ENCODE data around the gene TTC21A. TPM values are rescaled to one million over a fixed set of nuclear protein-coding genes. Genes with fewer than 3 reads are reported as not detected.

TTC21A gene
- total and polyA plus RNA-seq, 2 donors from 2014 or later, result 4.8 to 14.1 TPM

DNA sequence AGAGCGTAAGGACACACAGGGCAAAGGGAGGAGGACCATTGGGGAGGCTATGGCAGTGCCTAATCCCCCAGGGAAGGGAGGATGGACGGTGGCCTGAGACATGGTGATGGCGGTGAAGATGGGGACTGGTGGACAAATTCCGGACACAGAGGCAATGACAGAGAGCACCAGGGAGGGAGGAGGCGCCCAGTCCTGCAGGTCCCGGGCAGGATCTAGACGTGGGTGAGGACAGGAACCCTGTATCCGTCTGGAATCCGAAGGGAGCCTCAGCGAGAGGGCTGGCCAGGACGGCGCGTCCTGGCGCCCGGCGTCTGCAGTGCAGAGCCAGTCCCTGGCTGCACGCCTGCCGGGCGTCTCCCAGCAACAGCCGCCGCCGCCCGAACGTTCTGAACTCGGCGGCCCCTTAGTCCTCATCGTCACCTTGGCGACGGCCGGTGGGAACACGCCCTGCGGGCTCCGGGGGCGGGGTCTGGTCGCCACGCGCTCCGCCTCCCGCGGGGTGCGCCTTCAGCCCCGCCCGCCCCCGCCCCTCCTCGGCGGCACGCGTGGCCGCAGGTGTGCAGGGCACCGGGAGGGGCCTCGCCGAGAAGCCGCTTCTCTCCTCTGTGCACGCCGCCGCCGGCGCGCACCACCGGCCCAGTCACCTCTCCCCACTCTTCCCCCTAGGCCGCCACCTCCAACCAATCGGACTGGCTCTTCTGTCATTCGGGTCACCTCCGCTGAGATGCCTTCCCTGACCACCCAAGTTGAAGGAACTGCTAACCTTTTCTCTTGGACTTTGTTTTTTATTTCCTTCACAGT lies 73.3 kb downstream of the TTC21A start:
- Histone ChIP-seq H3K27ac (ENCODE audit: low read depth in 2 of 2, low read length in 2 of 2) (peak overlapping the region; percentile 65 to 72), H3K27me3 (ENCODE audit: control insufficient read depth, insufficient read depth, low read length) (no peaks in the 10 kb centered on the region), H3K9me3 (ENCODE audit: control insufficient read depth in 2 of 3, insufficient read depth in 1 of 3, low read length in 3 of 3) (no peaks in the 10 kb centered on the region), H3K4me1 (ENCODE audit: control insufficient read depth in 2 of 3, insufficient read depth in 2 of 3, low read depth in 1 of 3, low read length in 3 of 3) (peaks cover 12 to 24% (median 22%) of the 10 kb centered on the region in 3 donors), H3K4me3 (ENCODE audit: low read length in 3 of 3) (peak overlapping the region; percentile 30 to 62 (median 42)), H3K36me3 (ENCODE audit: control insufficient read depth in 2 of 3, insufficient read depth in 3 of 3, low read length in 3 of 3) (no peaks in the 10 kb centered on the region), H3K9ac (ENCODE audit: low read length in 3 of 3) (peak overlapping the region; percentile 1 to 72 (median 49))
- intact Hi-C loops (cut with DNase I), result no loop called here
- TF ChIP-seq, protein P1, sequence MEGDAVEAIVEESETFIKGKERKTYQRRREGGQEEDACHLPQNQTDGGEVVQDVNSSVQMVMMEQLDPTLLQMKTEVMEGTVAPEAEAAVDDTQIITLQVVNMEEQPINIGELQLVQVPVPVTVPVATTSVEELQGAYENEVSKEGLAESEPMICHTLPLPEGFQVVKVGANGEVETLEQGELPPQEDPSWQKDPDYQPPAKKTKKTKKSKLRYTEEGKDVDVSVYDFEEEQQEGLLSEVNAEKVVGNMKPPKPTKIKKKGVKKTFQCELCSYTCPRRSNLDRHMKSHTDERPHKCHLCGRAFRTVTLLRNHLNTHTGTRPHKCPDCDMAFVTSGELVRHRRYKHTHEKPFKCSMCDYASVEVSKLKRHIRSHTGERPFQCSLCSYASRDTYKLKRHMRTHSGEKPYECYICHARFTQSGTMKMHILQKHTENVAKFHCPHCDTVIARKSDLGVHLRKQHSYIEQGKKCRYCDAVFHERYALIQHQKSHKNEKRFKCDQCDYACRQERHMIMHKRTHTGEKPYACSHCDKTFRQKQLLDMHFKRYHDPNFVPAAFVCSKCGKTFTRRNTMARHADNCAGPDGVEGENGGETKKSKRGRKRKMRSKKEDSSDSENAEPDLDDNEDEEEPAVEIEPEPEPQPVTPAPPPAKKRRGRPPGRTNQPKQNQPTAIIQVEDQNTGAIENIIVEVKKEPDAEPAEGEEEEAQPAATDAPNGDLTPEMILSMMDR (IDR thresholded peaks at IDR 0.05; ENCODE audit: borderline replicate concordance, extremely low read depth, insufficient read depth), result no peak
- peak; percentile 90 to 98 (median 94) for DNase-seq
- no peak for FAIRE-seq

DNA sequence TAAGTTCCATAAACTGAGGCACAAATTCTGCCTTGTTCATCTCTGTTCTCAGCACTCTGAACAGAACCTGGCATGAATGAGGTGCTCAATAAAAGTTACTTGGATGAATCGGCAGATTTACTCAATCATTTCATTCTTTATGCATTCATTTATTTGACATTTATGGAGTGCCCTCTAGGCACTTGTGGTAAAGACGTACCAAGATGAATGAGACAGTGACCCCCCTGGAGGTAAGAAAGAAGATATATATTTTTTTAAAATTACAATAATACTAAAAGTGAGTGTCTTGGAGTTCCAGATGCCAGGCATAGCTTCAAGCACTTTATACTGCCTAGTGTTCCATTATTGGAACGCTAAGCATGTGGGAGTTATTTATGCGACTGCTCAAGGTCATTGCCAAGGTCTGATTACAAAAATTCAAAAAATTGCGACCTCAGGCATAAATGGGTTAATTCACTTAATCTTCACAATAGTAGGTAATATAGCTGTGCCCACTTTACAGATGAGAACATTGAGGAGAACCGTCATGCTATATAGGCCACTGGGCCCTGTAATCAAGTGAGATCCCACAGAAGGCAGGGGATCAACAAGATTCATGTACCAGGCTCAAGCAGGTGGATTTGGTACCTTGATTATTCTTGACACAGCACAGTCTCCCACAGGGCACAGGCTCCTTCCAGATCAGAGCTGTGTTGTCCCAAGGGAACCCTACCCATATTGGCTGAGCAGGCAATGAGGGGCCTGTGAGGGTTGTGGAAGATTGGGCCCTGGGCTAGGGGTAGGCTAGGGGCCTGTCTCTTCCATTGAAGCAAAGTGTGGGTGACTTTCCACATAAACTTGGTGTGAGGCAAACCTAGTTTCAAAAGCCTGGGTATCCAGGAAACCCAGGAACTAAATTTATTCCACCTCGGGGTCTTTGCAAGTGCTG lies 74.2 kb downstream of the TTC21A start:
- Histone ChIP-seq H3K27me3 (ENCODE audit: control insufficient read depth, insufficient read depth, low read length) (no peaks in the 10 kb centered on the region), H3K4me3 (ENCODE audit: low read length in 3 of 3) (peak overlapping the region in 2 of 3 donors; percentile 35 to 42), H3K9me3 (ENCODE audit: control insufficient read depth in 2 of 3, insufficient read depth in 1 of 3, low read length in 3 of 3) (no peaks in the 10 kb centered on the region), H3K4me1 (ENCODE audit: control insufficient read depth in 2 of 3, insufficient read depth in 2 of 3, low read depth in 1 of 3, low read length in 3 of 3) (peaks cover 12 to 24% (median 22%) of the 10 kb centered on the region in 3 donors), H3K36me3 (ENCODE audit: control insufficient read depth in 2 of 3, insufficient read depth in 3 of 3, low read length in 3 of 3) (no peaks in the 10 kb centered on the region), H3K9ac (ENCODE audit: low read length in 3 of 3) (peak overlapping the region in 2 of 3 donors; percentile 2 to 49), H3K27ac (ENCODE audit: low read depth in 2 of 2, low read length in 2 of 2) (peak overlapping the region; percentile 10 to 72)
- intact Hi-C loops (cut with DNase I), result no loop called here
- FAIRE-seq (no peak), DNase-seq (no peak)
- TF ChIP-seq, protein P1 (IDR thresholded peaks at IDR 0.05; ENCODE audit: borderline replicate concordance, extremely low read depth, insufficient read depth), result no peak

DNA sequence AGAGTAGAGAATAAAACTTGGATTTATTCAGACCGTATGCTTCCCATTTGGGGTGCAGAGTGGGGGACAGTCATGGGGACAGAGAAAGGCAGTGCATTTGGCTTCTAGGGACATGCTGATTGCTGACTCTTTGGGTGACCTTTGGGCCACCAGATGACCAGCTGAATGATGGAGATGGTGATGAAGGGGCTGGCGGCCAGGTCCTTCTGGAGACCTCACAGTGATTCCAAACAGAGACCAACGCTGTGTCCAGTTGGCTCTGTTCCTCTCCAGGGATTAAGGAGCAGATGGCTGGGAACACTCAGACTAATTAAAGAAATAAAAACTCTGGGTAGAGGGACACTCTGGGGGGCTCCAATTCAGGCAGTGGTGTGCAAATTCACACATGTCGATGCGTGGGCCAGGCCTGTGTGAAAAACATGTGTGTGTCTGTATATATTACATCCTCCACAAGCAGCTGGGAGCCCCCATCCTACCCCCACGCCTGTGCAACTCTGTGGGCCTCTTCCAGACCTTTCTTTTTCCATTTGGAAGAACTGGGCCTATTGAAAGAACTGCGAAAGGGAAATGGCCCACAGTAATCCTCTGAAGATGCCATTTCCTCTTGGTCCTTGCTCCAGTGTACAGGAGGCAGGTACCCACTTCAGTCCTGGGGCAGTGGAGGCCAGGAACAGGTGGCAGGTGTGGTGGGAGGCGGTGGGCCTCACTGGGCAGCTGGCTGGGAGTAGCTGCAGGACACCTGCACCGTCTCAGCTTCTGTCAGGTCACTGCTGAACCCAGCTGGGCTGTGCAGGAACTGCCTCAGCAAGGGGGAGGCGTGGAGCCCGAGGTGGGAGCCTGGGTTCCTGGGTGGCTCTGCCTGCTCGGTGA lies 76.0 kb downstream of the TTC21A start:
- DNase-seq (peak in 2 of 5 donors; percentile 10 to 36), FAIRE-seq (no peak)
- intact Hi-C loops (cut with DNase I), result no loop called here
- Histone ChIP-seq H3K9me3 (ENCODE audit: control insufficient read depth in 2 of 3, insufficient read depth in 1 of 3, low read length in 3 of 3) (no peaks in the 10 kb centered on the region), H3K4me3 (ENCODE audit: low read length in 3 of 3) (no peak overlapping the region), H3K27ac (ENCODE audit: low read depth in 2 of 2, low read length in 2 of 2) (no peak overlapping the region), H3K4me1 (ENCODE audit: control insufficient read depth in 2 of 3, insufficient read depth in 2 of 3, low read depth in 1 of 3, low read length in 3 of 3) (peaks cover 5 to 17% (median 12%) of the 10 kb centered on the region in 3 donors), H3K9ac (ENCODE audit: low read length in 3 of 3) (no peak overlapping the region), H3K27me3 (ENCODE audit: control insufficient read depth, insufficient read depth, low read length) (no peaks in the 10 kb centered on the region), H3K36me3 (ENCODE audit: control insufficient read depth in 2 of 3, insufficient read depth in 3 of 3, low read length in 3 of 3) (no peaks in the 10 kb centered on the region)
- TF ChIP-seq, protein P1 (IDR thresholded peaks at IDR 0.05; ENCODE audit: borderline replicate concordance, extremely low read depth, insufficient read depth), result no peak

Measured in kidney (tissue), 14 donors.